ENCODE results near the gene WDTC1. TPM values are rescaled to one million over a fixed set of nuclear protein-coding genes. Genes with fewer than 3 reads are reported as not detected.
"Not testable (repeated sequence)": the region's sequence is repeated elsewhere in the genome, so short reads cannot be mapped to it uniquely, and the experiment has no call there.

WDTC1 gene, protein sequence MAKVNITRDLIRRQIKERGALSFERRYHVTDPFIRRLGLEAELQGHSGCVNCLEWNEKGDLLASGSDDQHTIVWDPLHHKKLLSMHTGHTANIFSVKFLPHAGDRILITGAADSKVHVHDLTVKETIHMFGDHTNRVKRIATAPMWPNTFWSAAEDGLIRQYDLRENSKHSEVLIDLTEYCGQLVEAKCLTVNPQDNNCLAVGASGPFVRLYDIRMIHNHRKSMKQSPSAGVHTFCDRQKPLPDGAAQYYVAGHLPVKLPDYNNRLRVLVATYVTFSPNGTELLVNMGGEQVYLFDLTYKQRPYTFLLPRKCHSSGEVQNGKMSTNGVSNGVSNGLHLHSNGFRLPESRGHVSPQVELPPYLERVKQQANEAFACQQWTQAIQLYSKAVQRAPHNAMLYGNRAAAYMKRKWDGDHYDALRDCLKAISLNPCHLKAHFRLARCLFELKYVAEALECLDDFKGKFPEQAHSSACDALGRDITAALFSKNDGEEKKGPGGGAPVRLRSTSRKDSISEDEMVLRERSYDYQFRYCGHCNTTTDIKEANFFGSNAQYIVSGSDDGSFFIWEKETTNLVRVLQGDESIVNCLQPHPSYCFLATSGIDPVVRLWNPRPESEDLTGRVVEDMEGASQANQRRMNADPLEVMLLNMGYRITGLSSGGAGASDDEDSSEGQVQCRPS
- total RNA-seq: 29.2 TPM
- long read RNA-seq, partial matches to known transcripts: 1 of 3 reads
- long read RNA-seq, other reads (novel, unspliced or antisense): 2 of 3 reads

DNA sequence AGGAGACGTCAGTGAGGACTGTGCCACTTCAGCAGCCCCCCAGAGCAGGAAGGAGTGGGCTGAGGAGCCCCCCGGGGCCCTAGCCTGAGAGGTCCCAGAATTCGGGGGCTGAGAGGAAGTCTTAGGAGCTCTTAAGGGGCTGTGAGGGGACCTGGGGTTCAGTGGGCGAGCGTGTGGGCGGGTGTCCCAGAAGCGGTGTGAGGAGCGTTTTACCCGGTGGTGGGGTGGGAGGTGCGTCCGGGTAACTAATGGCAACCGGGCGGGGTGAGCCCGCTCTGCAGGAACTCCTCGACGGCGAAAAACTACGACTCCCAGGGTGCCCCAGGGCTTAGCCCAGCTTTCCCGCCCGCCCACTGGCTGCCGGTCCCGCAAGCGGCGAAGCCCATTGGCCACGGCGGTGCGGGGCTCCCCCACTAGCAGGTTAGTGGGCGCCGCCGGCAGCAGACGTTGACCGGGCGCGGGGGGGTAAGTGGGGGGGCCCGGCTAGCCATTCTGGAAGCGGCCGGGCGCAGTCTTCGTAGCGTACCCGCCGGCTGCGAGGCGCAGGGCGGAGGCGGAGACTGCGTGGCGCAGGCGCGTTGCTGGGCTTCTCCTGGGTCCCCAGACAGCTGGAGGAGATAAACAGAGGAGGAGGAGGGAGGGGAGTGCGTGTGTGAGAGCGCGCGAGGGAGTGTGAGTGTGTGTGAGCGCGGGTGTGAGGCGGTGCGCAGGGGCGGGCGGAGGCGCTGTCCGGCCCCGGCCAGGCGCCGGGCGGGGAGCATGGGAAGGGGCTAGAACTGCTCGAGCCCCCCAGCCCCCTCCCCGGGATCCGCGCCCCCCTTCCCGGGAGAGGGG is at the start of gene WDTC1:
Gene WDTC1 (plus strand): TSS at position 584 of the 834 bp plus-strand sequence. CDS start 26,423 bp downstream, outside the sequence.
- DNase-seq (ENCODE audit: low spot score): peak; percentile 99

DNA sequence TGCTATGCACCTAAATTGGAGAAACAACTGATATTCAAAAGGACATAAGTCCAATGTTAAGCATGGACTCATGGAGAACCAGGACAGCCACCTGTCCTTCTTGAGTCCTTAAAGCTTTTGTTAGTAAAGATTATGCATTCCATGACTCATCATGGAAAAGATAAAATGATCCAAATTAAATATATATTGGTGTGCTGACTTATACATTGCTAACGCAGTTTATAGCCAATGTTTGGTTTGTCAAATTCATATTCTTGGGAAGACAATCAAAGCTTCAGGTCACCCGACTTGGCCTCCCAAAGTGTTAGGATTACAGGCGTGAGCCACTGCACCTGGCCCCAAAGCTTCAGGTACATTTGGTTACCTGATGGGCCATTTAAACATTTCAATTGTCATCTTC is 49.8 kb upstream of the WDTC1 start:
- not testable (repeated sequence) for DNase-seq (ENCODE audit: low spot score)

DNA sequence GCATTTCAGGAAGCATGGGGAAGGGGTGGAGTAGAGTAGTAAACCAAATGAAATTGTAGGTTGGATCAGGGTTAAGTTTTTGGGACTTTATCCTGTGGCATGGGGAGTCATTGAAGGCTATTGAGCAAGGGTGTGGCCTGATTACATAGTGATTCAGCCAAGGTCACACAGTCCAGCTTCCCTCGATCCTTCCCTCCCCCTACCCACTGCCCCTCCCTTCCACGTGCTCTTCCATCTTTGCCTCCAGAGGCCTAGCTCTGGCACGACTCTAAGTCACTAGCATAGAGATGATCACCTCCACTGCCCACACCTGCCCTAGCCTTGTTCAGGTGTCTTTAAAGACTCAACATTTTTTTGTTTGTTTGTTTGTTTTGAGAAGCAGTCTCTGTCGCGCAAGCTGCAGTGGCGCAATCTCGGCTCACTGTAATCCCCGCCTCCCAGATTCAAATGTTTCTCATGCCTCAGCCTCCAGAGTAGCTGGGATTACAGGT is 42.3 kb upstream of the WDTC1 start:
- no peak for DNase-seq (ENCODE audit: low spot score)

DNA sequence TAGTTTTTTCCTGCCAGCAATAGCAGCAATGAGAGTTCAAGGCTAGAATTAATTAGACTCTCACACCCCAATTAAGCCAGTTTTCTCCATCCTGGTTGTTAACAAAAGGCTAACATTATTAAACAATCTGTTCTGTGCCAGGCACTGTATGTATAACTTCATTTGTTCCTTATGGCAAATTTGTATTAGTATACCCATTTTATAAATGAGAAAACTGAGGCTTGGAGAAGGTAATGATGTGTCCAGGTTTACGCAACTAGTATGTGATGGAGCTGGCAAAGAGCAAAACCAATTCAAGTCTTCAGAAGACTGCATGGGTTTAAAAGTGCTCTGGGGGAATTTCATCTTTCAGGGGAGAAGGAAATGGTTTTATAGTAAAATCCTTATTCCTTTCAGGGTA is 41.2 kb upstream of the WDTC1 start:
- DNase-seq (ENCODE audit: low spot score): no peak

DNA sequence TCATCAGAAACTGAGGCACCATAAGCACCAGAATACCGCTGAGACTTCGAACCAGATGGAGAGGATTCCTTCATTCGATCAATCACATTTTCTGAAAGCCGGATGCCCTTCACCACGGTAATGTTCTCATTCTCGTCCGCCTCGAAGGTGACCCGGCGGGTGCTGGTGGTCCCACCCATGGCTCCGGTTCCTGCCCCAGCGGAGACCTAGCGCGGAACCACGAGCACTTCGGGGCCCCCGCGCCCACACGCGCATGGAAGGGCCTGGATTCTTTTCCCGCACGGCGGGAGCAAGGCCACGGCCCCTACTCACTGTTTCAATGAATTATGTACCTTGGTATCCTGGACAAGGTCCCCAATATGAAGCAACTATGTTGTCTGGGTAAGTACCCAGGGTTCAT is 33.1 kb upstream of the WDTC1 start:
- no peak for DNase-seq (ENCODE audit: low spot score)

DNA sequence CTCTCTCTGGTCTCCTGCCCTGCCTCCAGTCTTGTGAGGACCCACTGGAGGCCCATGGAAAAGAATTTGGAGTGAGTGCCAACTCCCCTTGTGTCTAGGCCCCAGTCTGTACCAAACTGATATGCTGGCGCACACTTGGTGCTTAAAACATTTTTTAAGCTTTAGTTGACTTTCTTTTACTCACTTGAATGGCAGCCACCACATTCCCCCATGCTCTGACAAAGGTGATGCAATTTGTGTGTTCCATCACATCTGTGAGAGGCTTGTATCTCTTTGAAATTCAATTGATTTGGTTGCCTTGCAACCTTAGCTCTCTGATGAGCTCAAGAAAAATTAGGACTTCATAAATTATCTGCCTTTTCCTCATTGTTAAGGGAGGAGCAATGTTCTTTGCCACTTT is 30.5 kb upstream of the WDTC1 start:
- DNase-seq (ENCODE audit: low spot score): no peak

DNA sequence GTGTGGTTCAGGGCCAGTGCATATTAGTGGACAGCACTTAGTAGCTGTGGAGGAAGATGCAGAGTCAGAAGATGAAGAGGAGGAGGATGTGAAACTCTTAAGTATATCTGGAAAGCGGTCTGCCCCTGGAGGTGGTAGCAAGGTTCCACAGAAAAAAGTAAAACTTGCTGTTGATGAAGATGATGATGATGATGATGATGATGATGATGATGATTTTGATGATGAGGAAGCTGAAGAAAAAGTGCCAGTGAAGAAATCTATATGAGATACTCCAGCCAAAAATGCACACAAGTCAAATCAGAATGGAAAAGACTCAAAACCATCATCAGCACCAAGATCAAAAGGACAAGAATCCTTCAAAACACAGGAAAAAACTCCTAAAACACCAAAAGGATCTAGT is 27.2 kb upstream of the WDTC1 start:
- not testable (repeated sequence) for DNase-seq (ENCODE audit: low spot score)

DNA sequence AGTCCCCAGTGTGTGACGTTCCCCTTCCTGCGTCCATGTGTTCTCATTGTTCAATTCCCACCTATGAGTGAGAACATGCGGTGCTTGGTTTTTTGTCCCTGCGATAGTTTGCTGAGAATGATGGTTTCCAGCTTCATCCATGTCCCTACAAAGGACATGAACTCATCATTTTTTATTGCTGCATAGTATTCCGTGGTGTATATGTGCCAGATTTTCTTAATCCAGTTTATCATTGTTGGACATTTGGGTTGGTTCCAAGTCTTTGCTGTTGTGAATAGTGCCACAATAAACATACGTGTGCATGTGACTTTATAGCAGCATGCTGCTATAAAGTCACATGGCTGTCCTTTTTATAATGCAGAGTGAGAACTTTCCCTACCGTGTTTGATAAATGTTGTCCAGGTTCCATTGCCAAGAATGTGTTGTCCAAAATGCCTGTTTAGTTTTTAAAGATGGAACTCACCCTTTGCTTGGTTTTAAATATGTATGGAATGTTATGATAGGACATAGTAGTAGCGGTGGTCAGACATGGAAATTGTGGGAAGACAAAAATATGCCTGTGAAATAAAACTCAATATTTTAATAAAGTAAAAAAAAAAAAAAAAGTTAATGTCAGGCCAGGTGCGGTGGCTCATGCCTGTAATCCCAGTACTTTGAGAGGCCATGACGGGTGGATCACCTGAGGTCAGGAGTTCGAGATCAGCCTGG is 26.1 kb upstream of the WDTC1 start:
- DNase-seq (ENCODE audit: low spot score): not testable (repeated sequence)

DNA sequence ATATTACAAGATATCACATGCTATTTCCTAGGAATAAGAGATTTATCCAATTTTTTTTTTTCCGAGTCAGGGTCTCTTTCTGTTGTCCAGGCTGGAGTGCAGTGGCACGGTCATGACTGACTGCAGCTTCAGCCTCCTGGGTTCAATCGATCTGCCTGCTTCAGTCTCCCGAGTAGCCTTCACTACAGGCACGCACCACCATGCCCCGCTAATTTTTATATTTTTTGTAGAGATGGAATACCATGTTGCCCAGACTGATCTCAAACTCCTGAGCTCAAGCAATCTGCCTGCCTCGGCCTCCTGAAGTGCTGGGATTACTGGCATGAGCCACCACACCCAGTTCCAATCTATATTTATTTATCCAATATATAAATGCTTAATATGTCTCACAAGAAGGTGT is 18.0 kb upstream of the WDTC1 start:
- peak; percentile 51 for DNase-seq (ENCODE audit: low spot score)

DNA sequence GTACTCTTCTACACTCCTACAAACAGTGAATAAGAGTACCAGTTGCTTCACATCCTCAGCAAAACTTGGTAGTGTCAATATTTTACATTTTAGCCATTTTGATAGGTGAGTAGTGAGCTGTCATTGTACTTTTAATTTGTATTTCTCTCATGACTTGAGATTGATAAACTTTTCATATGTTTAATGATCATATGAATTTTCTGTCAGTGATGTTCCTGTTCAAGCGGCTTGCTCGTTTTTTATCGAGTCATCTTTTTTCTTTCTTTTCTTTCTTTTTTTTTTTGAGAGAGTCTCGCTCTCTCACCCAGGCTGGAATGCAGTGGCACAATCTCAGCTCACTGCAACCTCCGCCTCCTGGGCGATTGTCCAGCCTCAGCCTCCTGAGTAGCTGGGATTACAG is 17.0 kb upstream of the WDTC1 start:
- no peak for DNase-seq (ENCODE audit: low spot score)

DNA sequence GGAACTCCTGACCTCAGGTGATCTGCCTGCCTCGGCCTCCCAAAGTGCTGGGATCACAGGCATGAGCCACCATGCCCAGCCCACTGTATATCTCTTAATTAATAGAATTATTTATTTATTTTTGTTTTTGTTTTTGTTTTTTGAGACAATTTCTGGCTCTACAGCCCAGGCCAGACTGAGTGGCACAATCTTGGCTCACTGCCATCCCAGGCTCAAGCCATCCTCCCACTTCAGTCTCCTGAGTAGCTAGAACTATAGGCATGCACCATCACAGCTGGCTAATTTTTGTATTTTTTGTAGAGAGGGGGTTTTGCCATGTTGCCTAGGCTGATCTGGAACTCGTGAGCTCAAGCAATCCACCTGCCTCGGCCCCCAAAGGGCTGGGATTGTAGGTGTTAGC is 15.7 kb upstream of the WDTC1 start:
- peak; percentile 11 for DNase-seq (ENCODE audit: low spot score)

DNA sequence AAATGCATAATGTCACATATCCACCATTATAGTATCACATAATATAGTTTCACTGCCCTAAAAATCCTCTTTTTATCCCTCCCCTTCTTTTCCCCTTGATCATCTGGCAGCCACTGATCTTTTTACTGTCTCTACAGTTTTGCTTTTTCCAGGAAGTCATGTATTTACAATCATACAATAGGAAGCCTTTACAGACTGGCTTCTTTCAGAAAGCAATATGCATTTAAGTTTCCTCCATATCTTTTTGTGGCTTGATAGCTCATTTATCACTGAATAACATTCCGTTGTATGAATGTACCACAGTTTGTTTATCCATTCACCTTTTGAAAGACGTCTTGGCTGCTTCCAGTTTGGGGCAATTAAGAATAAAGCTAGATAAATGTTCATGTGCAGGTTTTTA is 14.3 kb upstream of the WDTC1 start:
- DNase-seq (ENCODE audit: low spot score): no peak

DNA sequence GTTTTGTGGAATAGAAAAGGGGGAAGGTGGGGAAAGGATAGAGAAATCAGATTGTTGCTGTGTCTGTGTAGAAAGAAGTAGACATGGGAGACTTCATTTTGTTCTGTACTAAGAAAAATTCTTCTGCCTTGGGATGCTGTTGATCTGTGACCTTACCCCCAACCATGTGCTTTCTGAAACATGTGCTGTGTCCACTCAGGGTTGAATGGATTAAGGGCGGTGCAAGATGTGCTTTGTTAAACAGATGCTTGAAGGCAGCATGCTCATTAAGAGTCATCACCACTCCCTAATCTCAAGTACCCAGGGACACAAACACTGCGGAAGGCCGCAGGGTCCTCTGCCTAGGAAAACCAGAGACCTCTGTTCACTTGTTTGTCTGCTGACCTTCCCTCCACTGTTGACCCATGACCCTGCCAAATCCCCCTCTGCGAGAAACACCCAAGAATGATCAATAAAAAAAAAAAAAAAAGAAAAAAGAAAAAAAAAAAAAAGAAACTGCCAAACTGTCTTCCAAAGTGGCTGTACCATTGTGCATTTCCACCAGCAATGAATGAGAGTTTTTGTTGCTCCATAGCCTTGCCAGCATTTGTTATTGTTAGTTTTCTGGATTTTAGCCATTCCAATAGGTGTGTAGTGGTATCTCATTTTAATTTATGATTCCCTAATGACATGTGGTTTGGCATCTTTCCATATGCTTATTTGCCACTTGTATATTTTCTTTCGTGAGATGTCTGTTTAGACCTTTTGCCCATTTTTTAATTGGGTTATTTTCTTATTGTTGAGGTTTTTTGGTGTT is 13.5 kb upstream of the WDTC1 start:
- not testable (repeated sequence) for DNase-seq (ENCODE audit: low spot score)

DNA sequence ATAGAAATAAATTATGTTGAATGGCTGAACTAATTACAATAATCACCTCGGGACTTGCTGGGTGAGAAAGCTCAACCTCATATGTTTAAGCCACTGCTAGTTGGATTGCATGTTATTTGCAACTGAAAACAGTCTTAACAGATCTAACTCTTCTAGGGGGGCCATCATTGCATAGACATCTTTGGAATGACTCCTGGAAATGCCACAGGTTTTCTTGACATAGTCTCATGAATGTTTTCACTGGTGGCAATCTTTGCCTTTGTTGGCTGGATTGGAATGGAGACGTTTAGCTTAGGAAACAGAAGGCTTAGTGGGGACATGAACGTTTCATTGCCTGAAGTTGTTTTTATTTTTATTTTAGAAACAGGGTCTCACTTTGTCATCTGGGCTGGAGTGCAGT is 8.8 kb upstream of the WDTC1 start:
- DNase-seq (ENCODE audit: low spot score): no peak

DNA sequence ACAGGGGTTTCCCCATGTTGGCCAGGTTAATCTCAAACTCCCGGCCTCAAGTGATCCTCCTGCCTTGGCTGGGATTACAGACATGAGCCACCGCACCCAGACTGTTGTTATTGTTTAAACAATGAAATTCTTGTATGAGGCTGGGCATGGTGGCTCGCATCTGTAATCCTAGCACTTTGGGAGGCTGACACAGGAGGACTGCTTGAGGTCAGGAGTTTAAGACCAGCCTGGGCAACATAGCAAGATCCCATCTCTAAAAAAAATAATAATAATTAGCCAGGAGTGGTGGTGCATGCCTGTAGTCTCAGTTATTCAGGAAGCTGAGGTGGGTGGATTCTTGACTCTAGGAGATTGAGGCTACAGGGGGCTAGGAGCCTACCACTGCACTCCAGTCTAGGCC is 6.7 kb upstream of the WDTC1 start:
- DNase-seq (ENCODE audit: low spot score): no peak

DNA sequence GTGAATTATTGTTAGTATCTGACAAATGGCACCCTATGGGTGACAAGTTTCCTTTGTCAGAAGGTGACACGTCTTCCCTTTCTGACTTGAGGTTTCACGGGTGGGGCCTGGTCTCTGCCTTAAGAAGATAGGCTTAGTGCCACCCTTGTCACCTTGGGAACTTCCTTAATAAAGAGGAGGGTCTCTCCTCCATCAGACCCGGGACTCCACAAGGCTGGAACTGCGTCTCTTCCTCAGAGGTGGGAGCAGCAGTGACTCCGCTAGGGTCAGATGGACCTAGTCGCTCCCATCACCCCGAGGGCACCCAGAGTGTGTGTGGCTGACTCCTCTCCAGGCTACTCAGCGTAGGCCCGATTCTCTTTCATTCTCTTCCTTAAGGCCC is 774 bp upstream of the WDTC1 start:
- DNase-seq (ENCODE audit: low spot score): no peak

DNA sequence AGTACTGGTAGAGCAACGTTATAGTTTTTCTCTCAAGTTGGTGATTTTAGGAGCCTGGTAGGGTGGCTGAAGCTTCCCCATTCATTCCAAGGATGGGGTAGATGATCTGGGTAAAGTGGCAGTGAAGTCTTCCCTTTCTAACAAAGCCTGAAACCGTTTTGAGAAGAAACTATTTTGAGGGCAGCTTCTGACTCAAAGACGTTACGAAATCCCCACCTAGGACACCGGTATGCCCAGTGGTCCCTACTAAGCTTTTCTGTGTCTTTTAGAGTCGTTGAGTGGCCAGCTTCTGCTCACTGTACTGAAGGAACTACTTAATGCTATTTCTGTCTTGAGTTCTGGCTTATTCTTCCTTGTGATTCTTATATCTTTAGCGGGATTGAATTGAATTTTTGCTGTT is 1.4 kb downstream of the WDTC1 start:
- DNase-seq (ENCODE audit: low spot score): no peak

DNA sequence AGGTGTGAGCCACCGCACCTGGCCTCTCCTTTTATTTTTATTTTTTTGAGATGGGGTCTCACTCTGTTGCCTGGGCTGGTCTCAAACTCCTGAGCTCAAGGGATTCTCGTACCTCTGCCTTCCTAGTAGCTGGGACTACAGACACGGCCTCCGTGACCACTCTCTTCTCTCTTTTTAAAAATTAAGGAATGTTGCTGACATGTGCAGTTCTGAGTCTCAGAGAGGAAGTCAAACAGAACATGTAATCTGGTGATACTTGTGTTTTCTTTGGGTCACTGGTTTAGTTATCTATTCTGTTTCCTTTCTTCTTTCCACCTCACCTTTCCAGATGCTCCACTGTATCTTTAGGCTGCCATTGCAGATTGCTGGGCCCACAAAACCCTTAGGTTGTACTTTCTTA is 2.7 kb downstream of the WDTC1 start:
- DNase-seq (ENCODE audit: low spot score): no peak

DNA sequence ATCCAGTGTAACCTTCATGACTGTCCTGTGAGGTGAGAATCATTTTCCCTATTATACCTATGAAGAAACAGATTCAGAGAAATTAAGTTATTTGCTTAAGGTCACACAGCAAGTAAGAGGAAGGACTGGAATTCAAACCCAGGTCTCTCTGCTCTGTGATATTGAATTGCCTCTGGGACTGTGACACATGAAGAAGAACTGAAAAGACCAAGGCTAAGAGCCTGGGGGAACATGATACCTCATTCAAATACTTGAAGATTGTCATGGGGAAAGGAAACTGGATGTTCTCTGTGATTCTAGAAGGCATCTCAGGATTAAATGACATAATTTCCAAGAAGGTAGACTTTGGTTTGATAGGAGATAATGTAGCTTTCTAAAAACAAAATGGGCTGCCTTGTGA is 3.6 kb downstream of the WDTC1 start:
- DNase-seq (ENCODE audit: low spot score): no peak

DNA sequence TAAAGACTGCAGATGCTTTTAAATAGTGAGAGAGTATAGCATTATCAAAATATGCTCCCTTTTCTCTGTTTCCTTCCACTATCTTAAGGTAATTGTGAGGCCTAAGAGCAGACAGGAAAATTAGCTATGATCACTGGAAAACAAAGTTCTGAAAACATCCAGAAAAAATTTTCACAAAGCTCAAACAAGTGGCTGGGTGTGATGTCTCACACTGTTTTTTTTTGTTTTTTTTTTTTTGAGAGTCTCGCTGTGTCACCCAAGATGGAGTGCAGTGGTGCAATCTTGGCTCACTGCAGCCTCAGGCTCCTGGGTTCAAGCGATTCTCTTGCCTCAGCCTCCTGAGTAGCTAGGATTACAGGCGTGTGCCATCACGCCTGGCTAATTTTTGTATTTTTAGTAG is 7.2 kb downstream of the WDTC1 start:
- no peak for DNase-seq (ENCODE audit: low spot score)

Data from mesenteric fat pad (tissue), 1 donor.